ENCODE measurements around the gene TCP11L2.
"Not testable (repeated sequence)": the region's sequence is repeated elsewhere in the genome, so short reads cannot be mapped to it uniquely, and the experiment has no call there.

Gene TCP11L2

GRCh38 chr12:106284358-106285105 is 18.0 kb upstream of the TCP11L2 start:
- no peak for DNase-seq

DNA sequence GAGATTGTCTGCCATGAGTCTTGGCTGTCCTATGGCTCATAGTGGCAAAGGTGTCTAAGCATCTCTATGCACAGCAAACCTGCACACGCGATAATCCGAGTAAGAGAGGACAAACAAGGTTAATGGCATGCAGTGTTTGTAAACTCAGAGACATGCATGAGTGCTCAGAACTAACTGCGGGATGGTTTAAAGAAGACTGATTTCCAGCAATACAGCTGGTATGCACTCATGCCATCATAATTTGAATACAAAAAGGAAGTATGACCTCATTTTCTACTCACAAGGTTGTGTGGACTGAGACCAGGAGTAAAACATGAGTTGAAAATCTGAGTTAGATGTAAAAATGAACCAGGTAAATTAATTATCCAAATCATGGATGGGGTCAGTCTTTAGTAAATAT is 16.6 kb upstream of the TCP11L2 start:
- no peak for DNase-seq

DNA sequence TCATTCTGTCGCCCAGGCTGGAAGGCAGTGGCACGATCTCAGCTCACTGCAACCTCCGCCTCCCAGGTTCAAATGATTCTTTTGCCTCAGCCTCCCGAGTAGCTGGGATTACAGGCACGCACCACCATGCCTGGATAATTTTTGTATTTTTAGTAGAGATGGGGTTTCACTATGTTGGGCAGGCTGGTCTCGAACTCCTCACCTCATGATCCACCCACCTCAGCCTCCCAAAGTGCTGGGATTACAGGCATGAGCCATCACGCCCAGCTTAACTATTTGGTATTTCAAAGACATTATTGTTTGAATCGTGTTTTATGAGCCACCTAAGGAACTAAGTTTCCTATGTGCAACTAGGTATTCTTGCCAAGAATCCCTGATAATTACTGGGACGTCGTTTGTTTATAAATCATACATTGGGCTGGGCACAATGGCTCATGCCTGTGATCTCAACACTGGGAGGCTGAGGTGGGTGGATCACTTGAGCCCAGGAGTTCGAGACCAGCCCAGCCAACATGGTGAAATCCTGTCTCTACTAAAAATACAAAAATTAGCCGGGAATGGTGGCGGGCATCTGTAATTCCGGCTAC is 15.9 kb upstream of the TCP11L2 start:
- not testable (repeated sequence) for DNase-seq

DNA sequence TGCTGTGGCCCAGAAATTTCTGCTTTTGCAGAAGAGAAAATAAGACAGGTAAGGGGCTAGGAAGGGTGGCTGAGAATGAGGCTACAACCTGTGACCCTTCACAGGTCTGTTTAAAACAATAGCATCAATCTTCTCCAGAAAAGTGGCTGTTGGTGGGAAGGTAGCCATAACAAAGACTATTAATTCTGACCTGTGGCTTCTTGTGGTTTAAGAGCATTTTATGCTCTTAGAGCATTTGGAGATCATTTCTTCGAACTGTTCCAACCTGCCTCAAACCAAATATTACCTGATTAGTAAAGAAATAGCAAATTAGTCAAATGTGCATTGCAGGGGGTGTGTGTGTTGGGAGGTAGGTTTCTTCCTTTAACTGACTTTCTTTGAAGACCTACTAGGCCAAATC is 15.2 kb upstream of the TCP11L2 start:
- DNase-seq, result no peak

GRCh38 chr12:106288101-106288493 is 14.4 kb upstream of the TCP11L2 start:
- no peak for DNase-seq

- DNase-seq, result no peak
These were observed 13.9 kb upstream of the TCP11L2 start for GRCh38 chr12:106288494-106289195.

DNA sequence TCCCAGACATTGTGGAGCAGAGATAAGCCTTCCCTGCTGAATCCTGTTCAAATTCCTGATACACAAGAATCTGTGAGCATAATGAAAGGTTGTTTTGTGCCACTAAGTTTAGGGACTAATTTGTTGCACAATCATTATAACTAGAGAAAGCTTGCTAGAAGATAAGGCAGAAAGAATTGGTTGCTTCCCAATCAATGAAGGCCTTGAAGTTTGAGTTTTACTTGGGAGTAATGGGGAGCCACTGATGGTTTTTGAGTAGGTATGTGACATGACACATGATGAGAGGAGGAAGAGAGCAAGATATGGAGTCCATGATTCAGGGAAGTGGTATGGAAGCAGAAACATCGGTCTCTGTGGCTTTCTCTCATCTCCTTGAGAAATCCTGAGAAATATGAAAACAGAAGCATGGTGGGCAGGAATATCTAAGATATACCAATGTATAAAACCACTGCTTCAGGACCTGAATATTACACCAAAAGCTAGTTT is 13.3 kb upstream of the TCP11L2 start:
- DNase-seq, result no peak

GRCh38 chr12:106290666-106291065 is 11.9 kb upstream of the TCP11L2 start:
- DNase-seq, result no peak

GRCh38 chr12:106291342-106291741 is 11.2 kb upstream of the TCP11L2 start:
- no peak for DNase-seq

- DNase-seq, result no peak
These were observed 10.2 kb upstream of the TCP11L2 start for GRCh38 chr12:106292339-106292738.

DNA sequence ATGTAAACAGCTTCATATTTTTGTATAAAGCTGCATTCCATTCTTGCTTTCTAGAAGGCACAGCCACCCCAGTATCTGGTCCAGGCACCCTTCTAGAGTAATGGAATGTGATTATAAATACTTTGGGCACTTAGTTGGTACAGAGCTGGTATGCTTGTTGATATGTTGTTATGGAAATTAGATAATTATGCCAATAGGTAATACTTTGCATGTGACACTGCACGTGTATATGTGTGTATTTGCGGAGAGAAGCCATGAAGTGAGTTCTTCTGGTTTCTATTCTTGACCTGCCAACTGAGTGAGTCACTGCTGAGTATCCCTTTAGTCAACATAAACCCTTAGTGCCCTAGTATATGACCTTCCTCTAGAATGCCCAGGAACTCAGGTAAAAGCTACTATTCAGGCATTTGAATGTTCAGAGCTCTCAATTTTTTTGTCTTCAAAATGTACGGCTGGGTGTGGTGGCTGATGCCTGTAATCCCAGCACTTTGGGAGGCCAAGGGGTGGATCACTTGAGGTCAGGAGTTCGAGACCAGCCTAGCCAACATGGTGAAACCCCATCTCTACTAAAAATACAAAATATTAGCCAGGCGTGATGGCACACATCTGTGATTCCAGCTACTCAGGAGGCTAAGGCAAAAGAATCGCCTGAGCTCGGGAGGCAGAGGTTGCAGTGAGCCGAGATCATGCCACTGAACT is 6.2 kb upstream of the TCP11L2 start:
- DNase-seq, result no peak

GRCh38 chr12:106297075-106297474 is 5.5 kb upstream of the TCP11L2 start:
- no peak for DNase-seq

DNA sequence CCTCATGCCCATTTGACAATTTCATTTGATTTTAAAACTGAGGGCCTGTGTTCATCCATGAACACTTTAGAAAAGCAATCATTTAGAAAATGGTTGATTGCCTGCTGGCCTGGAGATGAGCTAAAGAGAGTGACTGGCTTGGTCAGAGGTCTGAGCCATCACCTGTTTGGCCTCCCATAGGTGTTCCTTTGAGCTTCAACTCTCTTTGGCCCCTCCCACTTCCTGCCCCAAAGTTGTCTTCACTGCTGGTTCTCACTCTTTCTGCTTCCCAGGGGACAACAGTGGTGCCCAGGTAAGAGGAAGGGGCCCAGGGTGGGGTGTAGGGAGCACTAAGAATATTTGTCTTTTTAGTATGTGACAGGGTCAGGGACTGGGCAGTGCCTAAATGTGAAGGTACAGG is 4.9 kb upstream of the TCP11L2 start:
- no peak for DNase-seq

DNA sequence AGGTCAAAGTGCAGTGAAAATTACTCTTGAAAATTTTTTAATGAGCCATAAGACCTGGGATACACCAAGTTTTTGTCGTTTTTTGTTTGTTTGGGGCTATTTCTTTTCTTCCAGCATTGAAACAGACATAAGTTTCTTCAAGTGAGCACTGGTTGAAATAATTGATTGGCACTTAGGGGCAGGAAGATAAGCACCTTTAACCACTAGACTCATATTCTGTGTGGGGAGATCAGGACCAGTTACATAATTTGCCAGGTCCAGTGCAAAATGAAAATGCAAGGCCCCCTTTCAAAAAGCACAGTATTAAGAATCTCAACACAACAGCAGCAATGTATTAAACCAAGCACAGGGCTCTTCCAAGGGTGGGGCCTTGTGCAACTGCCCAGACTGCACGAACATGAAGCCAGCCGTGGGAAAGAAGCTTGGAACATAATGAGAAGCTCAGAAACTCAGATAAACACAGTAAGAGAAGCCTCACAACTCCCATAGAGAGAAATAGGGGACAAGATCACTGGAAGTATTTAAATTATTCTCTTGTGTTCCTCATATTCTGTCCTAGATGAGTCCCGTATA is 3.2 kb upstream of the TCP11L2 start:
- DNase-seq, result no peak

DNA sequence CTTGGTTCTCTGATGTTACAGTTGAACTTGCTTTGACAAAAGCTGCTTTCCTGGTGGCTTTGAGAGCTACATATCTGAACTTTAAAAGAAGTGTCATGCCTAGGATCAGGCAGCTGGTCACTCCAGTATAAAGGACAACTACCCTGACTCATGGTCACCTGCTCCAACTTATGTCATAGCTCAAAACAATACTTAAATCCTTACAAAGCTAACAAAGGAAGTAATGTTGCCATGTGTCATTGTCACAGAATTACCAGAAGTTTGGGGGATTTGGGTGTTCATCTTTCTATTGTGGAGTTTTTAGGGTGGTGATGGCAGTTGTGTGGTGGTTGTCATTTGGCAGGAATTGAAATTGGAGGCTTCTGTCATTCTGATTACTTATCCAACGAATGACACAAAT is 1.8 kb upstream of the TCP11L2 start:
- no peak for DNase-seq

- no peak for DNase-seq
These were observed 1.3 kb upstream of the TCP11L2 start for GRCh38 chr12:106301241-106301610.

DNA sequence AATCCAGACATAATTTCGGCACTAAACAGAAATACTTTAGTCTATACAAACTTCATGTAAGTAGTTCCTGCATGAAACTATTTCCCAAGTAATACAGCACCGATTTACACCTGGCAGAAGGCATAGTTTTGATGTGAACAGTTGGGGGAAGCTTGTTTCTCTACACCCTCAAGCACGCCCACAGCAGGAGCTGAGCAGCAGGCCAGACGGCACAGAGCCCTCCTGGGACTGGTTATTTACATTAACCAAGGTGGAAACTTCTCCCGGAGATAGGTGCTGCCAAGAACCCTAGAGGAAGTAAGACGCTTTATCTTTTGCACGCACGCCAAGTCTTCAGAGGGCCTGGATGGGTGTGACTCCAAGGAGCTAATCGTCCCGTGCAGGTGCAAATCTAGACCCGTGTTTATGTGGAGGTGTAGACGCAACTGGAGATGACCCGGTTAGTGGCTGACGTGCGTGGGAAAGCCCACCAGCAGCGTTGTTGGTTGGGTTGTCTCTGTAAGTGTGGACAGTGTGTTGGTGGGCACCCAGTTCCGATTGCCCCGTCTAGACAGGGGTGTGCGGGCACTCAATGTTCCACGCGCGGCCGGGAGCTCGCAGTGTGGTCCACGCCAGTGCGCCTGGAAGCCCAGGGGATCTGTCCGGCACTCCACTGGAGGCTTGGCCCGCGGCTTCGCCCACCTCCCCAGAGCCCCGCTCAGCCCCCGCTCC is 767 bp upstream of the TCP11L2 start:
- DNase-seq, result no peak

DNA sequence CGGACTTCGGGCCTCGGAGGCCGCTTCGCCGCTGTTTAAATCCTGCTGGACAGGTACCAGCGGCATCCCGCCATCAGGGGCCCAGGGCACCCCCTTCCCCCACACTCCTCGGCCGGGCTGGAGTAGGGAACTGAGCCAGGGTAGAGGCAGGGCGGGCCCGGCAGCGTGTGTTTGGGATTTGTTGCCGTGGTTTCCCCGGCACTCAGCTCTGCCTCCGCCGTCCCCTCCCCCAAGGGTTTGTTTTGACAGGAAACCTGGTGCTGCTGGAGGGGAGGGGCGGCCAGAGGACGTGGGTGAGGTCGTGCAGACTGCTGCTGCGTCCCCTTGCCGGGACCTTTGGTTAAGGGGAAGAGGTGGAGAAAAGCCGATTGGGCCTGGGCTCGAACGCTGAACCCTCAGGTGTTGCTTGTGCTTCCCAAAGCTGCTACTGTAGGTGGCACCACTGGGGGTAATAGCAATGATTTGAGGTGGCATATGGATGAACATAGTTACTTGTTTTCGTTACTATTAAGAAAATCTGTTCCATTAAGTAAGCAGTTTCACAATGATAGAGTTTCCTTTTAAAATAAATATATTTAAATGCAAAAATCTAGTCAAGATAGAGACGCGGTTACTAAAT is 778 bp downstream of the TCP11L2 start:
- DNase-seq, result no peak

GRCh38 chr12:106304001-106304421 is 1.5 kb downstream of the TCP11L2 start:
- no peak for DNase-seq

DNA sequence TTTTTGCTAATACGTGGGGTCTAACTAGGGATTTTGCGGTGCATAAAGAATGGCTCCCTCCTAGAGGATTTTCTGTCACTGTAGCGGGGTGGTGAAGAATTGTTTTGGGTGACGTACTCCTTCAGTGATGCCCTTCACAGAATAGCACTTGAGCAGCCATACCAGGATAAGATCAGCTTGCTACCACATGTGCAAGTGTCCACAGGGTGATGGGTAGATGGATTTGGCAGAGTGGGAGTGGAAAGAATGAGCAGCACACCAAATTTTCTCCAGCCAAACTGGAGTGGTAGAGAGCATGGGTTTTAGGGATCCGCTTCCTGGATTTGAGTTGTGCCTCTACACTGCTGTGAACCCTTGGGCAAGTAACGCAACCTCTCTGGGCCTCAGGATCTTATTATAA is 2.3 kb downstream of the TCP11L2 start:
- no peak for DNase-seq

DNA sequence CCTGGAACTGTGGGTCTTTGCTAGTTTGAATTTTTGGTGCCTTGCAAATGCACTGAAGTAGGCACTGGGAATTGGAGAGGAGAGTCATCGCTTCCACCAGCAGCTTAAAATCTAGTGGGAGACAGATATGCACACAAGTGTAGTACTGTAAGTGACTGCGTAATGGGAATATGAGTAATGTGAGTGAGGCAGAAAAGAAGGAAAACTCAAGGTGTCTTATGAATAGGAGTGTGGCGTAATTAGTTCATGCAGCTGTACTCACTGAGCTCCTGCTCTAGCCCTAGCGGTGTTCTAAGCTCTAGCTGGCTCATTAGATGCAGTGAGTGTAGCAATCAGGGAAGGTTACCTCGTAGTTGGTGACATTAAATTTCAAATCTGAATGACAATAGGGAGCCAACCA is 2.8 kb downstream of the TCP11L2 start:
- DNase-seq, result no peak

GRCh38 chr12:106307181-106307580 is 4.6 kb downstream of the TCP11L2 start:
- no peak for DNase-seq

Measured in cerebellar nuclear complex (tissue), 1 donor.